Measurements from ENCODE around the gene PODXL2.

PODXL2 gene

GRCh38 chr3:127606086-127606805, 22.7 kb upstream of the PODXL2 start:
- DNase-seq = no peak

GRCh38 chr3:127606981-127607595, 21.9 kb upstream of the PODXL2 start:
- no peak for DNase-seq

GRCh38 chr3:127607675-127608361, 21.2 kb upstream of the PODXL2 start:
- no peak for DNase-seq

- DNase-seq = no peak
Measured at GRCh38 chr3:127608362-127608718, 20.6 kb upstream of the PODXL2 start.

- DNase-seq = peak; percentile 51
Measured at GRCh38 chr3:127610105-127610504, 18.9 kb upstream of the PODXL2 start.

GRCh38 chr3:127611251-127611650, 17.7 kb upstream of the PODXL2 start:
- DNase-seq = no peak

- no peak for DNase-seq
Measured at GRCh38 chr3:127612966-127613365, 16.0 kb upstream of the PODXL2 start.

GRCh38 chr3:127613406-127613805, 15.6 kb upstream of the PODXL2 start:
- DNase-seq = no peak

GRCh38 chr3:127614928-127615589, 13.9 kb upstream of the PODXL2 start:
- no peak for DNase-seq

- DNase-seq = no peak
Measured at GRCh38 chr3:127615631-127616305, 13.2 kb upstream of the PODXL2 start.

- no peak for DNase-seq
Measured at GRCh38 chr3:127616836-127617605, 12.0 kb upstream of the PODXL2 start.

- no peak for DNase-seq
Measured at GRCh38 chr3:127618891-127619290, 10.1 kb upstream of the PODXL2 start.

- DNase-seq = no peak
Measured at GRCh38 chr3:127620637-127621375, 8.2 kb upstream of the PODXL2 start.

- DNase-seq = no peak
Measured at GRCh38 chr3:127622031-127622430, 7.0 kb upstream of the PODXL2 start.

- DNase-seq = no peak
Measured at GRCh38 chr3:127622772-127623576, 6.0 kb upstream of the PODXL2 start.

- DNase-seq = no peak
Measured at GRCh38 chr3:127624063-127624462, 4.9 kb upstream of the PODXL2 start.

GRCh38 chr3:127625821-127626220, 3.2 kb upstream of the PODXL2 start:
- no peak for DNase-seq

- DNase-seq = no peak
Measured at GRCh38 chr3:127628426-127628787, 578 bp upstream of the PODXL2 start.

- no peak for DNase-seq
Measured at GRCh38 chr3:127629467-127630403, 750 bp downstream of the PODXL2 start.

All from T1000 (cell line).